OCI-LY1 (cell line): ENCODE measurements around the gene MAPT.

Source experiments
- H2AFZ ChIP-seq: fragments of 200-600 bp; sonication (generic), shearing (Covaris generic); 2 replicates; pipeline ENCODE4 v1.6.0; 2014; ENCODE audit warnings: antibody characterized with exemption, mild to moderate bottlenecking, low read length
- H3F3A ChIP-seq: fragments of 200-600 bp; sonication (generic), shearing (Covaris generic); 2 replicates; pipeline ENCODE4 v1.6.0; 2014; ENCODE audit warnings: mild to moderate bottlenecking, antibody characterized with exemption, low read length, moderate library complexity; ENCODE audit not compliant: insufficient read depth
- H3K27ac ChIP-seq: fragments of 200-600 bp; sonication (generic); 2 replicates; pipeline ENCODE4 v1.5.1; 2014; ENCODE audit warnings: low read length, mixed run types, mild to moderate bottlenecking, low read depth; ENCODE audit not compliant: poor library complexity, severe bottlenecking
- H3K27me3 ChIP-seq: fragments of 200-600 bp; sonication (generic); 2 replicates; pipeline ENCODE4 v1.6.0; 2014; ENCODE audit warnings: antibody characterized with exemption, mild to moderate bottlenecking, low read length, moderate library complexity; ENCODE audit not compliant: insufficient read depth
- H3K36me3 ChIP-seq: fragments of 200-600 bp; sonication (generic); 2 replicates; pipeline ENCODE4 v1.6.1; 2014; ENCODE audit warnings: mild to moderate bottlenecking, antibody characterized with exemption, low read length, moderate library complexity, mixed read lengths; ENCODE audit not compliant: insufficient read depth
- H3K4me1 ChIP-seq: fragments of 200-600 bp; sonication (generic); 2 replicates; pipeline ENCODE4 v1.5.1; 2014; ENCODE audit warnings: mild to moderate bottlenecking, low read length, moderate library complexity; ENCODE audit not compliant: insufficient read depth, severe bottlenecking
- H3K4me2 ChIP-seq: fragments of 200-600 bp; sonication (generic), shearing (Covaris generic); 2 replicates; pipeline ENCODE4 v1.6.1; 2014; ENCODE audit warnings: low read length
- H3K4me3 ChIP-seq: fragments of 200-600 bp; sonication (generic); 2 replicates; pipeline ENCODE4 v1.5.1; 2014; ENCODE audit warnings: low read length, low read depth, mild to moderate bottlenecking, mixed read lengths; ENCODE audit not compliant: poor library complexity, severe bottlenecking
- H3K79me2 ChIP-seq: fragments of 200-600 bp; shearing (Covaris generic); 2 replicates; pipeline ENCODE4 v1.6.1; 2016; ENCODE audit warnings: mixed run types, low read length, mixed read lengths; ENCODE audit not compliant: insufficient read depth
- H3K9ac ChIP-seq: fragments of 200-600 bp; sonication (generic), shearing (Covaris generic); 2 replicates; pipeline ENCODE4 v1.6.1; 2014; ENCODE audit warnings: mild to moderate bottlenecking, low read length, mixed read lengths
- H3K9me2 ChIP-seq: fragments of 200-600 bp; sonication (generic), shearing (Covaris generic); 2 replicates; pipeline ENCODE4 v1.6.1; 2014; ENCODE audit warnings: low read depth, mild to moderate bottlenecking, low read length, mixed read lengths
- H3K9me3 ChIP-seq: fragments of 200-600 bp; shearing (Covaris generic); 2 replicates; pipeline ENCODE4 v1.6.1; 2014; ENCODE audit warnings: low read length, mixed read lengths
- H4K20me1 ChIP-seq: fragments of 200-600 bp; sonication (generic), shearing (Covaris generic); 2 replicates; pipeline ENCODE4 v1.6.0; 2016; ENCODE audit warnings: mild to moderate bottlenecking, low read length; ENCODE audit not compliant: insufficient read depth
- CTCF ChIP-seq: fragments of 200-600 bp; sonication (generic), shearing (Covaris generic); IDR thresholded peaks from 2 replicates; pipeline ENCODE4 v1.5.1; 2017; ENCODE audit warnings: mild to moderate bottlenecking, antibody characterized with exemption, low read length, moderate library complexity, mixed read lengths
- EZH2 ChIP-seq: fragments of 200-600 bp; sonication (generic), shearing (Covaris generic); IDR thresholded peaks from 2 replicates; pipeline ENCODE4 v1.8.0; 2017; ENCODE audit warnings: borderline replicate concordance, mixed run types, mild to moderate bottlenecking, antibody characterized with exemption, low read length, moderate library complexity, mixed read lengths

The MAPT gene

GRCh38 chr17:46063241-46063640, 168.9 kb downstream of the MAPT start:
- TF ChIP-seq EZH2: no peak
- TF ChIP-seq CTCF: no peak
- Histone ChIP-seq H3K27me3 (no peaks in the 10 kb centered on the region), H4K20me1 (no peaks in the 10 kb centered on the region), H3K4me1 (no peaks in the 10 kb centered on the region), H3K9me2 (no peaks in the 10 kb centered on the region), H3K4me2 (no peak overlapping the region), H3K4me3 (no peak overlapping the region), H3F3A (no peaks in the 10 kb centered on the region), H3K36me3 (peaks cover 65% of the 10 kb centered on the region), H3K79me2 (no peaks in the 10 kb centered on the region), H3K27ac (no peak overlapping the region), H3K9me3 (no peaks in the 10 kb centered on the region), H2AFZ (no peak overlapping the region), H3K9ac (no peak overlapping the region)

GRCh38 chr17:46064460-46064859, 170.1 kb downstream of the MAPT start:
- Histone ChIP-seq H3K4me3 (no peak overlapping the region), H3K36me3 (peaks cover 67% of the 10 kb centered on the region), H3K79me2 (no peaks in the 10 kb centered on the region), H3K9me2 (no peaks in the 10 kb centered on the region), H3K9ac (no peak overlapping the region), H3K27ac (no peak overlapping the region), H2AFZ (no peak overlapping the region), H3K4me2 (no peak overlapping the region), H3K27me3 (no peaks in the 10 kb centered on the region), H3F3A (no peaks in the 10 kb centered on the region), H4K20me1 (no peaks in the 10 kb centered on the region), H3K9me3 (no peaks in the 10 kb centered on the region), H3K4me1 (no peaks in the 10 kb centered on the region)
- no peak for TF ChIP-seq EZH2
- TF ChIP-seq CTCF: no peak

GRCh38 chr17:46071796-46072195, 177.4 kb downstream of the MAPT start:
- no peak overlapping the region for H3K27ac ChIP-seq
- TF ChIP-seq EZH2 (no peak), CTCF (no peak)
- no peak overlapping the region for H3K9ac ChIP-seq
- H3K9me2 ChIP-seq: no peaks in the 10 kb centered on the region
- H3K4me2 ChIP-seq: no peak overlapping the region
- peaks cover 15% of the 10 kb centered on the region; the same call in 1 of the 2 replicates for H3K79me2 ChIP-seq
- H3K36me3 ChIP-seq: peaks cover 39% of the 10 kb centered on the region
- H3K4me3 ChIP-seq: no peak overlapping the region
- no peaks in the 10 kb centered on the region for H4K20me1 ChIP-seq
- no peaks in the 10 kb centered on the region for H3K27me3 ChIP-seq
- no peaks in the 10 kb centered on the region for H3F3A ChIP-seq
- no peaks in the 10 kb centered on the region for H3K4me1 ChIP-seq
- no peak overlapping the region for H2AFZ ChIP-seq
- H3K9me3 ChIP-seq: no peaks in the 10 kb centered on the region
